Left colon (tissue), 2 donors: ENCODE measurements around the gene RHPN2. TPM values are rescaled to one million over a fixed set of nuclear protein-coding genes. Genes with fewer than 3 reads are reported as not detected.
A peak's percentile ranks its signal among the peaks of the same experiment; 100 is the strongest.
"Not testable (repeated sequence)": the region's sequence is repeated elsewhere in the genome, so short reads cannot be mapped to it uniquely, and the experiment has no call there.

Source experiments
- ATAC-seq: fragments of 200-7000 bp; cut with Tn5 transposase; one replicate; pipeline ENCODE4 v1.9.1; 2020; ENCODE audit warnings: mild to moderate bottlenecking, moderate library complexity
- DNase-seq, 2 donors: peaks; one replicate each; pipeline ENCODE4 v3.0.0-alpha.2; 2020
- intact Hi-C, 2 donors: fragments of 100-400 bp; cut with DNase I in 1 of 2; cut with micrococcal nuclease in 1 of 2; formaldehyde crosslinking; loops; one replicate each; pipeline versions ENCODE4 v1.11.2 to v1.14.0; 2022; cut with DNase I, micrococcal nuclease
- total RNA-seq, 2 donors: library from RNA; stranded (reverse); fragmentation: NEBNext Ultra II Directional; extraction: Animal tissue kit (Norgen Biotek cat#: 25700); gene quantifications; one replicate each; pipeline ENCODE4 v1.2.1, GENCODE V29; 2021
- donor health status: DM: no; HTN: no; CAD: no.
- donor health status: DM: yes; HTN: yes; CAD: no.

Gene RHPN2
- total RNA-seq, 2 donors from 2014 or later, result 86.5 to 87.5 TPM

- intact Hi-C loops, result no loop called here
- ATAC-seq (no peak), DNase-seq (no peak)
Measured at GRCh38 chr19:33075519-33075918, 10.8 kb upstream of the RHPN2 start.

DNA sequence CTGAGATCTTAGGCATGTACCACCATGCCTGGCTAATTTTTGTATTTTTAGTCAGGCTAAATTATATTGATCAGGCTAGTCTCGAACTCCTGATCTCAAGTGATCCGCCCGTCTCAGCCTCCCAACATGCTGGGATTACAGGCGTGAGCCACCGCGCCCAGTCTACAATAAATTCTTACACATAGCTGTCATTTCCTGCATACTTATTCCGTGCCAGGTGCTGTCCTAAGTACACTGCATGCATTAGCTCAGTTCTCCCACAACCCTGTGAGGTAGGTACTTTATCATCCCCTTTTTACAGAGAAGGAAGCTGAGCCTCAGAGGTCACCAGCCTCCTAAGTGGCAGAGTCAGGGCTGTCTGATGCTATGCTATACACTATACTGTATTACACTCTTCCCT is 7.2 kb upstream of the RHPN2 start:
- intact Hi-C loops, result no loop called here
- DNase-seq (peak in 1 of 2 donors; percentile 51), ATAC-seq (peak; percentile 95)

- ATAC-seq, result no peak
- intact Hi-C loops, result no loop called here
- no peak for DNase-seq
Measured at GRCh38 chr19:33067121-33067520, 2.4 kb upstream of the RHPN2 start.

DNA sequence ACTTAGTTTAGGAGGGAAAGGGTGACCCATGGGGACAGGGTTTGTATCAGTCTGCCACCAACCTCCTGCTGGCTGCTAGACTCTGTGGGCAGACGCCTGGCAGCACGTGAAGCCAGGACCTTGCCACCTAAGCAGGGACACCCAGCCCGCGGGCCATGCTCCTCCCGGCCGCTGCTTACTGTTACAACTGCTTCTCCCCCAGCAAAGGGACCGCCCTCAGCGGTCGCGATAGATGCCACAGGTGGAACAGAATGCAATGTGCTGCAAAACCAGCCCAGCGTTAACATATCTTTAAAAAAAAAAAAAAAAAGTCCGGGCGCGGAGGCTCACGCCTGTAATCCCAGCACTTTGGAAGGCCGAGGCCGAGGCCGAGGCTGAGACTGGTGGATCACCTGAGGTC is 1.9 kb upstream of the RHPN2 start:
- intact Hi-C loops, result no loop called here
- DNase-seq (no peak), ATAC-seq (no peak)

DNA sequence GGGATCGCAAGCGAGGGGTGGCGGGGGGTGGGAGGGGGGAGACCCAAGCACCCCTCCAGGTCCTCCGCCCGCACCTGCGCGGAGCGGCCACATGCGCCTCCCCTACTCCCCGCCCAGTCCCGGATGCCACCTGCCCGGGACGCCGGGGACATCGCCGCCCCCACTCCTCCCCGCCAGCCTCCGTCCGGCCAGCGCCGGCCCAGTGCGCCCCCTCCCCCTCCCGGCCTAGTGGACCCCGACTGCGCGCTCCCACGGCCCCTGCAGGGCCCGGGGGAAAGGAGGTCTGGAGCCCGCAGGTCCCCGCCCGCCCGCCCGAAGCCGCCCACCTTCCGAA is 263 bp downstream of the RHPN2 start:
- ATAC-seq (peak; percentile 60), DNase-seq (peak; percentile 59 to 69)
- intact Hi-C loops, result no loop called here

- intact Hi-C loops, result no loop called here
- peak in 1 of 2 donors; percentile 46 for DNase-seq
- peak; percentile 28 for ATAC-seq
Measured at GRCh38 chr19:33063753-33064457, 783 bp downstream of the RHPN2 start.

GRCh38 chr19:33063356-33063752 is 1.3 kb downstream of the RHPN2 start:
- peak; percentile 76 to 80 for DNase-seq
- peak; percentile 49 for ATAC-seq
- intact Hi-C loops, result no loop called here

DNA sequence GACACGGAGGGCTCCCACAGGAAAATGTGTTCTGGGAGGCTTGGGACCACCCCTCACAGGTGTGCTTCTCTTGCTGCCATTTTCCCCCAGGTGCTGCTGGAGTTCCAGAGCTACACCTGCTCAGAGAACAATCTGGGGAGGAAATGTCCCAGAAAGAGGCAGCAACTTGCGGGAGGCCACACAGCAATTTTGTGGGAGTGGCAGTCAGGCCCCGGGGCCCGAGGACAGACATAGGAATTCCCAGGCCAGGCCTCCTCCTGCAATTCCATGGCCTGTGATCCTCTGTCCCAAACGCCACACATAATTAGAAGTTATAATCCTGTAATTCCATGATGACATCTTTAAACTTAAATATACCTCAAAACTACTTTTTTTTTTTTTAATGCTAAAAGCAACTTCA is 1.8 kb downstream of the RHPN2 start:
- intact Hi-C loops, result no loop called here
- DNase-seq (no peak), ATAC-seq (no peak)

DNA sequence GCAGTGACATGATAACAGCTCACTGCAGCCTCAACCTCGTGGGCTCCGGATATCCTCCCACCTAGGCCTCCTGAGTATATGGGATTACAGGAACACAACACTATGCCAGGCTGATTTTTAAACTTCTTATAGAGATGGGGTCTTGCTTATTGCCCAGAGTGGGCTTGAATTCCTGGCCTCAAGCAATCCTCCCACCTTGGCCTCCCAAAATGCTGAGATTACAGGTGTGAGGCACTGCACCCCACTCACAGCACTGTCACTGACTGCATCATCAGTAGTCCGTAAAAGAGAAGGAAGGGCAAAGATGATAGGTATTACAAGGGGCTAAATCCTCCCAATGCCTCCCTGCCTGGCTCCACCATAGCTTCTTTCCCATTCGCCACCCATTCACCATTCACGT is 4.1 kb downstream of the RHPN2 start:
- no peak for DNase-seq
- intact Hi-C loops, result no loop called here
- ATAC-seq, result no peak

GRCh38 chr19:33055718-33056117 is 9.0 kb downstream of the RHPN2 start:
- DNase-seq, result no peak
- intact Hi-C loops, result no loop called here
- peak; percentile 26 for ATAC-seq

- DNase-seq (peak; percentile 93 to 98), ATAC-seq (peak; percentile 78)
- intact Hi-C loops, result no loop called here
Measured at GRCh38 chr19:33054623-33055022, 10.1 kb downstream of the RHPN2 start.

- DNase-seq (no peak), ATAC-seq (peak; percentile 44)
- intact Hi-C loops, result no loop called here
Measured at GRCh38 chr19:33052352-33052972, 12.2 kb downstream of the RHPN2 start.

GRCh38 chr19:33050110-33050509 is 14.6 kb downstream of the RHPN2 start:
- no peak for DNase-seq
- intact Hi-C loops, result no loop called here
- ATAC-seq, result no peak

DNA sequence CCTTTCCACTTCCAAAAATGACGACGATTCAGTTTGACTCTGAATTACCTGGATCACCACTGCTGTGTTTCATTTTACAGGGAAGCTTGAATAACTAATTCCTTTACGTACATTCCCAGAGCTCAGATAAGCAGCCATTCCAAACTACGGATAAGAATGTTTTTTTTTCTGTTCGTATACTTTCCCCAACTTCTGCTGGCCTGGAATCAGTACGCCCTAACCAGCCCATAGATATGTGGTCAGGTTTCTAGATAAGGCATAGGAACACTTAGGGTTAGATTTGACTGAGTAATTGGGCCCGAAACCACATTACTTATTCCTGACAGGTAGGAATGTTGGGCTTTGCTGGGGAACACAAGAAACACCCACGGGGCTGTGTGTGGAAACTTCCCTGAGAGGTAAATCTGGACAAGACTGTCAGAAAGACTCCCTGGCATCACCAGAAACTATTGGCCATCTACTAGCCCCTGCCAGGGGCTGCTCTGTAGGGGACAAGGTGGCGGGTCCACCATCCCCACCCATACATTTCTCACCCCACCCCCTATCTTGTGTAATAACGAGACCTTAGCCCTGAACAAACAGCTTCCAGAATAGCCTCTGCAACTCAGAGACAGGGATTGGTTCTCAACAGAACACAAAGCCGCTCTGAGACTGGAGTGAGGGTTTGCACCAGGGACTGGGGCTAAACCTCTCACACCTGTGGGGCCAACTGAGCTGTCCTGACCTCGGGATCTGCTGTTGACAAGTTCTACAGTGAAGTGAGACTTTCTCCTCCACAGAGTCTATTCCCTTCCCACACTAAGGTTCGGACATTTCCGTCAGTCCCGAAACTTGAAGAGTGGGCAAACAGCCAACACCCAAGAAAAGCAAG is 15.6 kb downstream of the RHPN2 start:
- intact Hi-C loops, result no loop called here
- DNase-seq (no peak), ATAC-seq (no peak)

DNA sequence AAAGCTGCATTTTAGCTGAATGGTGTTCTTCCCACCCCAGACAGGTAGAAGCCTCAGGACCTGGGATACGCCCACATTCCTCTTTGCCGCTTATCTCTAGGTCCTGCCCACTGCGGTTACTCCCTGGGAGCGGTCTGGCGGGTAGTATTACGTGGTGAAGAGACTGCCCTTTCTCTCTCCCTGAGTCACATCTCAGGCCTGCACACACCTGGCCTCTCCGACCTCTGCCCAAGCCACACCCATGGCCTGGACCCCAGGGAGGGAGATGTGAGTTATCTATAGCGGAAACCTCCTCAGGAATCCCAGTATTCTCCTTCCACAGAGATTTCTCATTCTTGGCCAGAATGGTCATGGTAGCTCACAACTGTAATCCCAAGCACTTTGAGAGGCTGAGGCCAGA is 17.3 kb downstream of the RHPN2 start:
- intact Hi-C loops, result no loop called here
- peak; percentile 84 for ATAC-seq
- peak; percentile 80 to 96 for DNase-seq

DNA sequence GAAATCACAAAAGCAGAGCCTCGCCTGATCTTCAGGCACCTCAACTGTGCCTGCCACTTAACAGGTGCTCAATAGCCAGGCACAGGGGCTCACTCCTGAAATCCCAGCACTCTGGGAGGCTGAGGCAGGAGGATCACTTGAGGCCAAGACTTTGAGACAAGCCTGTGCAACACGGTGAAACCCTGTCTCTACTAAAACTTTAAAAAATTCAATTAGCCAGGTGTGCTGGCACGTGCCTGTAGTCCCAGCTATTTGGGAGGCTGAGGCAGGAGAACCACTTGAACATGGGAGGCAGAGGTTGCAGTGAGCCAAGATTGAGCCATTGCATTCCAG is 22.9 kb downstream of the RHPN2 start:
- ATAC-seq, intact Hi-C loops, DNase-seq: not testable (repeated sequence)

GRCh38 chr19:33040994-33041827 is 23.5 kb downstream of the RHPN2 start:
- peak; percentile 82 for ATAC-seq
- intact Hi-C loops, result no loop called here
- DNase-seq, result peak; percentile 70 to 85

GRCh38 chr19:33039815-33040214 is 24.9 kb downstream of the RHPN2 start:
- ATAC-seq (no peak), DNase-seq (no peak)
- intact Hi-C loops, result no loop called here

DNA sequence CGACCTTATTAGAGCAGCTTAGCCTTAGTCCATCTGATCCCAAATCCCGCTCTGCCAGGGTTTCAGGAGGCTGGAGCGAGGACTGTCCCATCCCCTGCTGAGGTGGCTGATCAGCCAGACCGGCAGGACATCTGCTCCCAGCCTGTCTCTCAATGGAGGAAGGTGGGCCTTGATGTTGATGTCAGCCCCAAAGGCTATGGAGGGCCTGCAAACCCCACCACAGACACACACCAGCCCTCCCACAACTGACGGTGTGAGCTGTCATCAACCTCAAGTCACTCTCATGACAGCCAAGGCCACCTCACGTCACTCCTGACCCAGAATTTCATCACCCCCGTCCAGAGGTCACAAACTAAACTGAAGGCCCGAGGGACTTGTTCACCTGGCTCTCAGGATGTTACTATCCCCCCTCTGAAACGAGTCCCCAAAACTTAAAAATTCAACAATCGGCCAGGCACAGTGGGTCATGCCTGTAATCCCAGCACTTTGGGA is 25.5 kb downstream of the RHPN2 start:
- ATAC-seq, result no peak
- intact Hi-C loops, result no loop called here
- DNase-seq, result no peak
